C4-2B (cell line): ENCODE measurements around the gene TMEM134.
"Not testable (repeated sequence)": the region's sequence is repeated elsewhere in the genome, so short reads cannot be mapped to it uniquely, and the experiment has no call there.

ENCODE experiments used
- H3K27ac ChIP-seq: fragments of 450-650 bp; 2 replicates; pipeline ENCODE4 v1.5.1; 2017
- CTCF ChIP-seq: fragments of 450-650 bp; conservative IDR thresholded peaks from 2 replicates; pipeline ENCODE4 v1.5.1; 2017; ENCODE audit warnings: mild to moderate bottlenecking
- ZFX ChIP-seq: fragments of 450-650 bp; IDR thresholded peaks from 2 replicates; pipeline ENCODE4 v1.6.1; 2017

Gene TMEM134

GRCh38 chr11:67468759-67469507 lies at the start of gene TMEM134:
Gene TMEM134 (minus strand): TSS chr11:67469251. CDS start chr11:67469192, 59 bp downstream.
- peak; percentile 81 for TF ChIP-seq ZFX
- TF ChIP-seq CTCF = no peak; the same call in 1 of the 2 replicates
- peak within 1 kb of the TSS; percentile 97 for H3K27ac ChIP-seq

- TF ChIP-seq ZFX (no peak), CTCF (no peak)
- no peak overlapping the region for H3K27ac ChIP-seq
Measured at GRCh38 chr11:67517784-67518552, 48.9 kb upstream of the TMEM134 start.

- H3K27ac ChIP-seq = no peak overlapping the region
- TF ChIP-seq ZFX = no peak
- no peak for TF ChIP-seq CTCF
Measured at GRCh38 chr11:67516806-67517205, 47.8 kb upstream of the TMEM134 start.

- no peak for TF ChIP-seq ZFX
- TF ChIP-seq CTCF = no peak
Measured at GRCh38 chr11:67514116-67514515, 45.1 kb upstream of the TMEM134 start.

GRCh38 chr11:67511558-67511957 lies 42.5 kb upstream of the TMEM134 start:
- not testable (repeated sequence) for H3K27ac ChIP-seq

More at GRCh38 chr11:67514116-67514515, 45.1 kb upstream of the TMEM134 start:
- H3K27ac ChIP-seq = no peak overlapping the region

GRCh38 chr11:67510023-67510345 lies 40.9 kb upstream of the TMEM134 start:
- no peak overlapping the region for H3K27ac ChIP-seq
- TF ChIP-seq ZFX (no peak), CTCF (no peak)

GRCh38 chr11:67508486-67509121 lies 39.6 kb upstream of the TMEM134 start:
- H3K27ac ChIP-seq = peak overlapping the region; percentile 88

More at GRCh38 chr11:67508486-67509121, 39.6 kb upstream of the TMEM134 start:
- TF ChIP-seq ZFX = no peak
- TF ChIP-seq CTCF = no peak
